Loucy (cell line): ENCODE results near the gene ARL16.

Experiments
- H2AFZ ChIP-seq: fragments of 200-600 bp; sonication (generic); 2 replicates; pipeline ENCODE4 v1.6.0; 2016; ENCODE audit warnings: antibody characterized with exemption, mild to moderate bottlenecking, low read length, moderate library complexity
- H3F3A ChIP-seq: fragments of 200-600 bp; 2 replicates; pipeline ENCODE4 v1.6.0; 2016; ENCODE audit warnings: antibody characterized with exemption, low read depth, mild to moderate bottlenecking
- H3K27me3 ChIP-seq: fragments of 200-600 bp; sonication (generic); 2 replicates; pipeline ENCODE4 v1.6.1; 2014; ENCODE audit warnings: low read length, mild to moderate bottlenecking; ENCODE audit not compliant: insufficient read depth, poor library complexity, severe bottlenecking
- H3K36me3 ChIP-seq: fragments of 200-600 bp; sonication (generic); 2 replicates; pipeline ENCODE4 v1.6.1; 2016; ENCODE audit warnings: low read length; ENCODE audit not compliant: insufficient read depth
- H3K4me1 ChIP-seq: fragments of 200-600 bp; sonication (generic); 2 replicates; pipeline ENCODE4 v1.5.1; 2014; ENCODE audit warnings: low read length, mild to moderate bottlenecking; ENCODE audit not compliant: insufficient read depth, poor library complexity, severe bottlenecking
- H3K4me2 ChIP-seq: fragments of 200-600 bp; sonication (generic); 2 replicates; pipeline ENCODE4 v1.6.0; 2014; ENCODE audit warnings: antibody characterized with exemption, low read length, low read depth, mild to moderate bottlenecking; ENCODE audit not compliant: poor library complexity, severe bottlenecking
- H3K4me3 ChIP-seq: fragments of 200-600 bp; sonication (generic); 2 replicates; pipeline ENCODE4 v1.5.1; 2014; ENCODE audit warnings: low read length, mild to moderate bottlenecking, mixed read lengths; ENCODE audit not compliant: poor library complexity, severe bottlenecking
- H3K79me2 ChIP-seq: fragments of 200-600 bp; sonication (generic); 2 replicates; pipeline ENCODE4 v1.6.1; 2014; ENCODE audit warnings: low read length; ENCODE audit not compliant: insufficient read depth
- H3K9ac ChIP-seq: fragments of 200-600 bp; sonication (generic); 2 replicates; pipeline ENCODE4 v1.6.0; 2014; ENCODE audit warnings: mild to moderate bottlenecking, low read depth, low read length, moderate library complexity; ENCODE audit not compliant: poor library complexity, severe bottlenecking
- H3K9me2 ChIP-seq: fragments of 200-600 bp; sonication (generic); replicated peaks from 2 replicates; pipeline ENCODE4 v1.6.1; 2016; ENCODE audit warnings: low read depth, low read length, mixed read lengths
- H3K9me3 ChIP-seq: fragments of 200-600 bp; sonication (generic); 2 replicates; pipeline ENCODE4 v1.6.1; 2014; ENCODE audit warnings: mild to moderate bottlenecking, antibody characterized with exemption, low read length, low read depth; ENCODE audit not compliant: insufficient read depth
- H4K20me1 ChIP-seq: fragments of 200-600 bp; sonication (generic); 2 replicates; pipeline ENCODE4 v1.6.0; 2014; ENCODE audit warnings: antibody characterized with exemption, low read length, mild to moderate bottlenecking; ENCODE audit not compliant: insufficient read depth, poor library complexity, severe bottlenecking
- EZH2phosphoT487 ChIP-seq: fragments of 200-600 bp; IDR thresholded peaks from 2 replicates; pipeline ENCODE4 v1.6.1; 2018; ENCODE audit warnings: antibody characterized with exemption, mild to moderate bottlenecking, moderate library complexity, borderline replicate concordance
- TF ChIP-seq, protein P1 (sequence below): fragments of 200-600 bp; sonication (generic); conservative IDR thresholded peaks from 2 replicates; pipeline ENCODE4 v1.5.1; 2014; ENCODE audit warnings: mild to moderate bottlenecking, antibody characterized with exemption, low read length

ARL16 gene

DNA sequence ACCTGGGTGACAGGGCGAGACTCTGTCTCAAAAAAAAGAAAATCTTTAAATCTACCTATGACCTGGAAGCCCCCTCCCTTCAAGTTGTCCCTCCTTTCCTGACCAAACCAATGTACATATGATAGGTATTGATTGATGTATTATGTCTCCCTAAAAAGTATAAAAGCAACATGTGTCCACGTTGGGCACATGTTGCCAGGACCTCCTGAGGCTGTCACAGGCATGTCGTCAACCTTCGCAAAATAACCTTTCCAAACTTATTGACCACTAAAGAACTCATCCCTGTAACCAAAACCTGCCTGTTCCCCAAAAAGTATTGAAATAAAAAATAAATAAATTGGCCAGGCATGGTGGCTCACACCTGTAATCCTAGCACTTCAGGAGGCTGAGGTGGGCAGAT lies 21.6 kb downstream of the ARL16 start:
- Histone ChIP-seq H3F3A (peaks cover 8% of the 10 kb centered on the region), H3K36me3 (no peaks in the 10 kb centered on the region), H3K4me1 (peaks cover 30% of the 10 kb centered on the region), H3K4me3 (no peak overlapping the region), H4K20me1 (peaks cover 3% of the 10 kb centered on the region), H3K9me3 (no peaks in the 10 kb centered on the region), H3K79me2 (peaks cover 27% of the 10 kb centered on the region), H3K9me2 (no peaks in the 10 kb centered on the region), H3K27me3 (no peaks in the 10 kb centered on the region), H2AFZ (no peak overlapping the region), H3K4me2 (no peak overlapping the region), H3K9ac (no peak overlapping the region)
- TF ChIP-seq, protein P1, sequence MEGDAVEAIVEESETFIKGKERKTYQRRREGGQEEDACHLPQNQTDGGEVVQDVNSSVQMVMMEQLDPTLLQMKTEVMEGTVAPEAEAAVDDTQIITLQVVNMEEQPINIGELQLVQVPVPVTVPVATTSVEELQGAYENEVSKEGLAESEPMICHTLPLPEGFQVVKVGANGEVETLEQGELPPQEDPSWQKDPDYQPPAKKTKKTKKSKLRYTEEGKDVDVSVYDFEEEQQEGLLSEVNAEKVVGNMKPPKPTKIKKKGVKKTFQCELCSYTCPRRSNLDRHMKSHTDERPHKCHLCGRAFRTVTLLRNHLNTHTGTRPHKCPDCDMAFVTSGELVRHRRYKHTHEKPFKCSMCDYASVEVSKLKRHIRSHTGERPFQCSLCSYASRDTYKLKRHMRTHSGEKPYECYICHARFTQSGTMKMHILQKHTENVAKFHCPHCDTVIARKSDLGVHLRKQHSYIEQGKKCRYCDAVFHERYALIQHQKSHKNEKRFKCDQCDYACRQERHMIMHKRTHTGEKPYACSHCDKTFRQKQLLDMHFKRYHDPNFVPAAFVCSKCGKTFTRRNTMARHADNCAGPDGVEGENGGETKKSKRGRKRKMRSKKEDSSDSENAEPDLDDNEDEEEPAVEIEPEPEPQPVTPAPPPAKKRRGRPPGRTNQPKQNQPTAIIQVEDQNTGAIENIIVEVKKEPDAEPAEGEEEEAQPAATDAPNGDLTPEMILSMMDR, result no peak
- TF ChIP-seq EZH2phosphoT487, result no peak

DNA sequence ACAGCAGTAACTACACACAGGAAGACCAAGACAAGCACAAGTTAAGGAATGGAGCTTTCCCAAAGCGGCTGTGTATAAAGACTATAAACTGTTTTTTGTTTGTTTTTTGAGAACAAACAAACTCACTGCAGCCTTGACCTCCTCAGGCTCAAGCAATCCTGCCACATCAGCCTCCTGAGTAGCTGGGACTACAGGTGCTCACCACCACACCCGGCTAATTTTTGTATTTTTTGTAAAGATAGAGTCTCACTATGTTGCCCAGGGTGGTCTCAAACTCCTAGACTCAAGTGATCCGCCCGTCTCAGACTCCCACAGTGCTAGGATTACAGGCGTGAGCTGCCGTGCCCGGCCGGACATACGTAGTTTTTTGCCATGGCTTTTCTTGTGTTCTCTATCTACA lies 23.2 kb downstream of the ARL16 start:
- no peaks in the 10 kb centered on the region for H3K36me3 ChIP-seq
- peaks cover 3% of the 10 kb centered on the region; the same call in 1 of the 2 replicates for H3F3A ChIP-seq
- H3K27me3 ChIP-seq, result no peaks in the 10 kb centered on the region
- no peak overlapping the region for H2AFZ ChIP-seq
- peaks cover 35% of the 10 kb centered on the region for H3K4me1 ChIP-seq
- no peak overlapping the region for H3K9ac ChIP-seq
- no peak overlapping the region for H3K4me2 ChIP-seq
- no peaks in the 10 kb centered on the region for H3K9me2 ChIP-seq
- no peak for TF ChIP-seq EZH2phosphoT487
- TF ChIP-seq, protein P1, result no peak
- no peaks in the 10 kb centered on the region for H3K9me3 ChIP-seq
- peaks cover 3% of the 10 kb centered on the region for H4K20me1 ChIP-seq
- no peak overlapping the region for H3K4me3 ChIP-seq
- H3K79me2 ChIP-seq, result peaks cover 15% of the 10 kb centered on the region

DNA sequence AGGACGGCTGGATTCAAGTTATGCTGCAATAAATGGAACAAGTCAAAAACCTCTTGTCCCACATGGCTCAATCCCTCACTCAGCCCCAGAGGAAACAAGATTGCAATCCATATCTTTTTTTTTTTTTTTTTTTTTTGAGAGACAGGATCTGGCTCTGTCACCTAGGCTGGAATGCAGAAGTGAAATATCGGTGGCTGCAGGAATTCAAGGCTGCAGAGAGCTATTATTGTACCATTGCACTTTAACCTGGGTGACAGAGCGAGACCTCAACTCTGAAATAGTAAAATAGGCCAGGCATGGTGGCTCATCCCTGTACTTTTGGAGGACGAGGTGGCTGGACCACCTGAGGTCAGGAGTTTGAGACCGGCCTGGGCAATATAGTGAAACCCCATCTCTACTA lies 24.6 kb downstream of the ARL16 start:
- Histone ChIP-seq H3K4me2 (no peak overlapping the region), H2AFZ (no peak overlapping the region), H4K20me1 (no peaks in the 10 kb centered on the region), H3K79me2 (peaks cover 1% of the 10 kb centered on the region; the same call in 1 of the 2 replicates), H3K9me2 (no peaks in the 10 kb centered on the region), H3K36me3 (no peaks in the 10 kb centered on the region), H3K9me3 (no peaks in the 10 kb centered on the region), H3K27me3 (no peaks in the 10 kb centered on the region), H3F3A (peaks cover 3% of the 10 kb centered on the region; the same call in 1 of the 2 replicates), H3K9ac (no peak overlapping the region), H3K4me3 (no peak overlapping the region), H3K4me1 (peaks cover 24% of the 10 kb centered on the region)
- TF ChIP-seq EZH2phosphoT487, result no peak
- TF ChIP-seq, protein P1, result no peak
